Measurements from ENCODE around the gene ADAM12.

Gene ADAM12

DNA sequence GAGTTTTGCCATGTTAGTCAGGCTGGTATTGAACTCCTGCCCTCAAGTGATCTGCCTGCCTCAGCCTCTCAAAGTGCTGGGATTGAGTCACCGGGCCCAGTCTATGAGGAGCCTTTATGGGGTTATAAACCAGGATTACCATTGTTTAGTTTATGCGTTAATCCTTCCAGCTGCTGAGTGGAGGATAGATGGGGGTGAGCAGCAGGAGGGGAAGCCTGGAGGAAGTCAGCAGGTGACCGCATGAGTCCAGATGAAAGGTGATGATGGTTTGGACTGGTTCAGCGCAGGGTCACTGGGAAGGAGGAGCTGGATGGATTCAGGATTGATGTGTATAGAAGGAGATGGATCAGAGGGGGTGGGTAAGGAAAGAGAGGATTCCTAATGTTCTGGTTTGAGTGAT lies 197.1 kb downstream of the ADAM12 start:
- Histone ChIP-seq H3K36me3 (replicated peaks; ENCODE audit: low read depth, low read length) (no peaks in the 10 kb centered on the region), H3K27me3 (ENCODE audit: low read depth, low read length) (no peaks in the 10 kb centered on the region; the same call in 1 of the 2 replicates), H3K9me3 (ENCODE audit: insufficient read depth, low read length) (no peaks in the 10 kb centered on the region), H4K20me1 (ENCODE audit: insufficient read depth, low read length) (no peaks in the 10 kb centered on the region), H3K4me3 (ENCODE audit: low read length) (no peak overlapping the region), H3K4me1 (ENCODE audit: low read length) (no peaks in the 10 kb centered on the region), H3K79me2 (ENCODE audit: low read length) (no peaks in the 10 kb centered on the region), H3K4me2 (ENCODE audit: low read length) (no peak overlapping the region), H2AFZ (ENCODE audit: low read depth, low read length) (no peak overlapping the region), H3K9ac (ENCODE audit: low read length) (no peak overlapping the region), H3K27ac (ENCODE audit: low read length) (no peak overlapping the region)
- no peak for TF ChIP-seq EZH2phosphoT487 (IDR thresholded peaks at IDR 0.05; ENCODE audit: low read depth)
- TF ChIP-seq, protein P1, sequence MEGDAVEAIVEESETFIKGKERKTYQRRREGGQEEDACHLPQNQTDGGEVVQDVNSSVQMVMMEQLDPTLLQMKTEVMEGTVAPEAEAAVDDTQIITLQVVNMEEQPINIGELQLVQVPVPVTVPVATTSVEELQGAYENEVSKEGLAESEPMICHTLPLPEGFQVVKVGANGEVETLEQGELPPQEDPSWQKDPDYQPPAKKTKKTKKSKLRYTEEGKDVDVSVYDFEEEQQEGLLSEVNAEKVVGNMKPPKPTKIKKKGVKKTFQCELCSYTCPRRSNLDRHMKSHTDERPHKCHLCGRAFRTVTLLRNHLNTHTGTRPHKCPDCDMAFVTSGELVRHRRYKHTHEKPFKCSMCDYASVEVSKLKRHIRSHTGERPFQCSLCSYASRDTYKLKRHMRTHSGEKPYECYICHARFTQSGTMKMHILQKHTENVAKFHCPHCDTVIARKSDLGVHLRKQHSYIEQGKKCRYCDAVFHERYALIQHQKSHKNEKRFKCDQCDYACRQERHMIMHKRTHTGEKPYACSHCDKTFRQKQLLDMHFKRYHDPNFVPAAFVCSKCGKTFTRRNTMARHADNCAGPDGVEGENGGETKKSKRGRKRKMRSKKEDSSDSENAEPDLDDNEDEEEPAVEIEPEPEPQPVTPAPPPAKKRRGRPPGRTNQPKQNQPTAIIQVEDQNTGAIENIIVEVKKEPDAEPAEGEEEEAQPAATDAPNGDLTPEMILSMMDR (IDR thresholded peaks at IDR 0.05; ENCODE audit: low read depth, low read length) = no peak

DNA sequence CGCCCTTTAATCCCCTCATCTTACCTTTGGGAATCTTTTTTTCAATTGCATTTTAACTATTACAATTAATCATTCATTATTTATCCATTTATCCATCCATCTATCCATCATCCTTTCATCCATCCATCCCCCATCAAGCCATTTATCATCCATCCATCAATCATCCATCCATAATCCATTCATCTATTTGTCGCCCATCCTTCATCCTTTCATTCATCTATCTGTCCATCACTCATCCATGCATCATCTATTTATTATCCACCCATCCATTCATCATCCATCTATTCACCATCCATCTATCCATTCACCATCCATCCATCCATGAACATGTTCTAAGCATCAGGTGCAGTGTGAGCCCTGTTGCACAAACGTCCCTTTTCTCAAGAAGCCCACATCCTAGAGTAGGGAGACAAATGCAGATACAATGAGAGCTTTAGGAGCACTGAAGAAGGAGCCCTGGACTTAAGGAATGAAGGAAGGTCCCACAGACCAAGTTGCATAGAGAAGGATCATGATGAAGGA lies 199.5 kb downstream of the ADAM12 start:
- Histone ChIP-seq H3K4me1 (ENCODE audit: low read length) (no peaks in the 10 kb centered on the region), H4K20me1 (ENCODE audit: insufficient read depth, low read length) (no peaks in the 10 kb centered on the region), H3K27me3 (ENCODE audit: low read depth, low read length) (no peaks in the 10 kb centered on the region; the same call in 1 of the 2 replicates), H3K36me3 (replicated peaks; ENCODE audit: low read depth, low read length) (no peaks in the 10 kb centered on the region), H3K4me3 (ENCODE audit: low read length) (no peak overlapping the region), H3K27ac (ENCODE audit: low read length) (no peak overlapping the region), H3K9ac (ENCODE audit: low read length) (no peak overlapping the region), H3K79me2 (ENCODE audit: low read length) (no peaks in the 10 kb centered on the region), H2AFZ (ENCODE audit: low read depth, low read length) (no peak overlapping the region), H3K9me3 (ENCODE audit: insufficient read depth, low read length) (no peaks in the 10 kb centered on the region), H3K4me2 (ENCODE audit: low read length) (no peak overlapping the region)
- TF ChIP-seq EZH2phosphoT487 (IDR thresholded peaks at IDR 0.05; ENCODE audit: low read depth) = no peak
- TF ChIP-seq, protein P1 (IDR thresholded peaks at IDR 0.05; ENCODE audit: low read depth, low read length) = no peak

DNA sequence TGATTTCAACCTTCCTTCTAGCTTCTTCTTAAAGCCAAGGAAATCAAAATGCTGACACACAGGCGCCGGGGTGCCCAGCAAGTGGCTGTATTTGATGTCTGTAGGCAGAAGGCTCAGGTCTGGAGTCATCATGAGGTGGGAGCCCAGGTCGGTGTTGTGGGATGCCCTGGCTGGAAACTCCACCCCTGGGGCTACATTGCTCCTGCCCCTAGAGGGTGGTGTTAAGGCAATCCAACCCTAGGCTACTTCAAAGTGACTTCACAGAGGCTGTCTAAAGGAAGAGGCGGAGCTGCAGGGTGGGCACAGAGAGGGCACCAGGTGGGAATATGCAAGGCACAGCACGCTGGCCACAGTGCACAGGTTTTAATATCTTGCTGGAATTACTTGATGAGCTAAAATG lies 200.9 kb downstream of the ADAM12 start:
- H3K36me3 ChIP-seq (replicated peaks; ENCODE audit: low read depth, low read length) = no peaks in the 10 kb centered on the region
- no peak overlapping the region for H3K9ac ChIP-seq (ENCODE audit: low read length)
- H3K79me2 ChIP-seq (ENCODE audit: low read length) = no peaks in the 10 kb centered on the region
- H3K9me3 ChIP-seq (ENCODE audit: insufficient read depth, low read length) = no peaks in the 10 kb centered on the region
- TF ChIP-seq, protein P1 (IDR thresholded peaks at IDR 0.05; ENCODE audit: low read depth, low read length) = no peak
- no peak for TF ChIP-seq EZH2phosphoT487 (IDR thresholded peaks at IDR 0.05; ENCODE audit: low read depth)
- H3K4me3 ChIP-seq (ENCODE audit: low read length) = no peak overlapping the region
- no peaks in the 10 kb centered on the region; the same call in 1 of the 2 replicates for H3K27me3 ChIP-seq (ENCODE audit: low read depth, low read length)
- H3K4me2 ChIP-seq (ENCODE audit: low read length) = no peak overlapping the region
- no peaks in the 10 kb centered on the region for H4K20me1 ChIP-seq (ENCODE audit: insufficient read depth, low read length)
- no peak overlapping the region for H3K27ac ChIP-seq (ENCODE audit: low read length)
- no peak overlapping the region for H2AFZ ChIP-seq (ENCODE audit: low read depth, low read length)
- H3K4me1 ChIP-seq (ENCODE audit: low read length) = no peaks in the 10 kb centered on the region

DNA sequence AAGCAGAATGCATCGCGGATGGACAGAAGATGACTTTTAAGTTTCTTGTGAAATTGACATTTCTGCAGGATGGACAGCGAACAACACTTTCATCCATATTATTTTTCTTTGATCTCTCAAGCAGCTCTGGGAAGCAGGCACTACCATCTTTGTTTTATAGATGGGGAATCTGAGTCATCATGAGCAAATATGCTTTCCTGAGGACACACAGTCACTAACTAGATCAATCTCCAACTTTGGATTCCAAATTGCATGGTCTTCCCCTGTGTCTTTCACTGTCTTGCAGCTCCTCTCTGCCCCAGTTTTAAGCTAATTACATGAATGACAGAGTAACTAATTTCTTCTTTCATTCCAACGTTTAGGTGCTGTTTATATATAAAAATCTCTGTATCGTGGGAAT lies 201.5 kb downstream of the ADAM12 start:
- Histone ChIP-seq H3K27me3 (ENCODE audit: low read depth, low read length) (no peaks in the 10 kb centered on the region; the same call in 1 of the 2 replicates), H3K4me3 (ENCODE audit: low read length) (no peak overlapping the region), H3K9me3 (ENCODE audit: insufficient read depth, low read length) (no peaks in the 10 kb centered on the region), H3K36me3 (replicated peaks; ENCODE audit: low read depth, low read length) (no peaks in the 10 kb centered on the region), H4K20me1 (ENCODE audit: insufficient read depth, low read length) (no peaks in the 10 kb centered on the region), H3K4me2 (ENCODE audit: low read length) (no peak overlapping the region), H3K79me2 (ENCODE audit: low read length) (no peaks in the 10 kb centered on the region), H2AFZ (ENCODE audit: low read depth, low read length) (no peak overlapping the region), H3K9ac (ENCODE audit: low read length) (no peak overlapping the region), H3K4me1 (ENCODE audit: low read length) (no peaks in the 10 kb centered on the region), H3K27ac (ENCODE audit: low read length) (no peak overlapping the region)
- TF ChIP-seq EZH2phosphoT487 (IDR thresholded peaks at IDR 0.05; ENCODE audit: low read depth) = no peak
- TF ChIP-seq, protein P1 (IDR thresholded peaks at IDR 0.05; ENCODE audit: low read depth, low read length) = no peak

All from OCI-LY3 (cell line).